SU-DHL-6 (cell line): ENCODE data around the gene OR14A2.
"Not testable (repeated sequence)": the region's sequence is repeated elsewhere in the genome, so short reads cannot be mapped to it uniquely, and the experiment has no call there.

Experiments used
- CTCF ChIP-seq: fragments of 200-600 bp; sonication (generic); IDR thresholded peaks from one replicate; pipeline ENCODE4 v1.5.1; 2017; ENCODE audit warnings: antibody characterized with exemption, mild to moderate bottlenecking, low read length, moderate library complexity; ENCODE audit not compliant: insufficient read depth, poor library complexity, severe bottlenecking
- EZH2phosphoT487 ChIP-seq: fragments of 200-600 bp; sonication (generic), shearing (Covaris generic); conservative IDR thresholded peaks from 2 replicates; pipeline ENCODE4 v1.6.1; 2018; ENCODE audit warnings: mild to moderate bottlenecking, antibody characterized with exemption, low read length, moderate library complexity, mixed read lengths

GRCh38 chr1:247742215-247742760 is 5.7 kb downstream of the OR14A2 start:
- not testable (repeated sequence) for TF ChIP-seq CTCF, EZH2phosphoT487
